Mesenchymal stem cell (in vitro differentiated cells and primary cell): Measurements from ENCODE around the gene GPC3.

Experiments
- DNase-seq: peaks from one replicate; pipeline ENCODE4 v3.0.0-alpha.2; 2013
- H2AFZ ChIP-seq: one replicate; pipeline ENCODE4 v1.6.1; 2013; ENCODE audit warnings: low read depth, mild to moderate bottlenecking, control low read depth, inconsistent platforms, low read length, moderate library complexity
- H2AK5ac ChIP-seq: 2 replicates; pipeline ENCODE4 v1.6.1; 2013; ENCODE audit warnings: low read length, moderate library complexity, mild to moderate bottlenecking, inconsistent platforms; ENCODE audit not compliant: severe bottlenecking
- H2BK120ac ChIP-seq: one replicate; pipeline ENCODE4 v1.6.1; 2013; ENCODE audit warnings: low read depth, mild to moderate bottlenecking, inconsistent platforms, low read length, moderate library complexity
- H2BK12ac ChIP-seq, 2 experiments: one replicate each; pipeline ENCODE4 v1.6.1; 2013; ENCODE audit warnings: inconsistent platforms in 2 of 2, low read length in 2 of 2, mild to moderate bottlenecking in 2 of 2, moderate library complexity in 2 of 2, control low read depth in 1 of 2
- H2BK15ac ChIP-seq: one replicate; pipeline ENCODE4 v1.6.1; 2013; ENCODE audit warnings: mild to moderate bottlenecking, low read depth, inconsistent platforms; ENCODE audit not compliant: poor library complexity, severe bottlenecking
- H2BK5ac ChIP-seq: 2 replicates; pipeline ENCODE4 v1.6.1; 2013; ENCODE audit warnings: low read depth, mild to moderate bottlenecking, low read length, control low read depth, inconsistent platforms; ENCODE audit not compliant: poor library complexity, severe bottlenecking
- H3K14ac ChIP-seq, 2 experiments: one replicate each; pipeline ENCODE4 v1.6.1; 2013; ENCODE audit warnings: inconsistent platforms in 2 of 2, low read length in 2 of 2, control low read depth in 1 of 2, mild to moderate bottlenecking in 1 of 2, moderate library complexity in 1 of 2
- H3K18ac ChIP-seq, 2 experiments: one replicate each; pipeline ENCODE4 v1.6.1; 2013; ENCODE audit warnings: inconsistent platforms in 2 of 2, low read length in 2 of 2, control low read depth in 1 of 2, low read depth in 1 of 2, mild to moderate bottlenecking in 1 of 2
- H3K23ac ChIP-seq, 2 experiments: one replicate each; pipeline ENCODE4 v1.6.1; 2013; ENCODE audit warnings: inconsistent platforms in 2 of 2, low read length in 2 of 2, mild to moderate bottlenecking in 2 of 2, moderate library complexity in 2 of 2, control low read depth in 1 of 2
- H3K27ac ChIP-seq: 2 replicates; pipeline ENCODE4 v1.5.1; 2013; ENCODE audit warnings: mild to moderate bottlenecking, moderate library complexity, low read length, control low read depth, inconsistent platforms; ENCODE audit not compliant: poor library complexity, severe bottlenecking
- H3K27me3 ChIP-seq, 2 experiments: 2 replicates each; pipeline versions ENCODE4 v1.6.1 to v1.7.0; 2013; ENCODE audit warnings: low read length in 2 of 2, mild to moderate bottlenecking in 2 of 2, moderate library complexity in 2 of 2, control low read depth in 1 of 2, inconsistent platforms in 1 of 2; ENCODE audit not compliant: control insufficient read depth in 1 of 2, insufficient read depth in 1 of 2
- H3K36me3 ChIP-seq, 2 experiments: 2 replicates each; pipeline versions ENCODE4 v1.6.1 to v1.7.0; 2013; ENCODE audit warnings: low read length in 2 of 2, control low read depth in 1 of 2, inconsistent platforms in 1 of 2, low read depth in 1 of 2, mild to moderate bottlenecking in 1 of 2; ENCODE audit not compliant: insufficient read depth in 2 of 2, control insufficient read depth in 1 of 2
- H3K4ac ChIP-seq, 2 experiments: one replicate each; pipeline ENCODE4 v1.6.1; 2013; ENCODE audit warnings: inconsistent platforms in 2 of 2, low read length in 2 of 2, mild to moderate bottlenecking in 2 of 2, moderate library complexity in 2 of 2, control low read depth in 1 of 2, low read depth in 1 of 2
- H3K4me1 ChIP-seq: 2 replicates; pipeline ENCODE4 v1.6.1; 2013; ENCODE audit warnings: low read depth, low read length, control low read depth; ENCODE audit not compliant: control insufficient read depth, insufficient read depth
- H3K4me2 ChIP-seq: 2 replicates; pipeline ENCODE4 v1.6.1; 2013; ENCODE audit warnings: low read length, mild to moderate bottlenecking, inconsistent platforms; ENCODE audit not compliant: poor library complexity, severe bottlenecking
- H3K4me3 ChIP-seq, 2 experiments: 2 replicates each; pipeline versions ENCODE4 v1.5.1 to v1.7.0; 2013; ENCODE audit warnings: low read length in 2 of 2, mild to moderate bottlenecking in 2 of 2, control low read depth in 1 of 2, low read depth in 1 of 2; ENCODE audit not compliant: insufficient read depth in 1 of 2
- H3K79me1 ChIP-seq: replicated peaks from 2 replicates; pipeline ENCODE4 v1.6.1; 2013; ENCODE audit warnings: mild to moderate bottlenecking, control low read depth, low read length, inconsistent platforms; ENCODE audit not compliant: poor library complexity, severe bottlenecking
- H3K9ac ChIP-seq: 2 replicates; pipeline ENCODE4 v1.7.0; 2013; ENCODE audit warnings: mild to moderate bottlenecking, low read length, moderate library complexity
- H3K9me3 ChIP-seq: 2 replicates; pipeline ENCODE4 v1.7.0; 2013; ENCODE audit warnings: mild to moderate bottlenecking, low read length; ENCODE audit not compliant: control insufficient read depth
- H4K8ac ChIP-seq: one replicate; pipeline ENCODE4 v1.6.1; 2013; ENCODE audit warnings: inconsistent platforms, mild to moderate bottlenecking, low read length, moderate library complexity
- H4K91ac ChIP-seq: one replicate; pipeline ENCODE4 v1.6.1; 2013; ENCODE audit warnings: mild to moderate bottlenecking, low read length, inconsistent platforms
- WGBS: methylation state at CpG from one replicate; pipeline ENCODE4 v1.1.7; 2013; ENCODE audit warnings: mixed read lengths; 5-methylcytosine and 5-hydroxymethylcytosine counted together

GPC3 gene

DNA sequence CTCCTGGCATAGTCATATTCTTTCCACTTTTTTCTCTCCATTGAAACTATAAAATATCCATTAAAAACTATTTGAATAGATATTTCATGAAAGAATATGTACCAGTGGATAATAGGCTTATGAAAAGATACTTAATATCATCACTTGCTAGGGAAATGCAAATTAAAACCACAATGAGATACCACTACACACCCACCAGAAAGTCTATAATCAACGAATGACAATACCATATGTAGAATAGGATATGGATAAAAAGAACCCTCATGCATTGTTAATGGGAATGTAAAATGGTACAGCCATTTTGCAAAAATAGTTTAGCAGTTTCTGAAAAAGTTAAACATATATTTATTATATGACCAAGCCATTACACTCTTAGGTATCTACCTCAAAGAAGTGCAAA lies 351.4 kb downstream of the GPC3 start:
- no peak overlapping the region for H4K91ac ChIP-seq
- no peak overlapping the region for H3K23ac ChIP-seq
- no peaks in the 10 kb centered on the region for H3K36me3 ChIP-seq
- no peaks in the 10 kb centered on the region for H3K9me3 ChIP-seq
- no peak overlapping the region for H3K14ac ChIP-seq
- H3K27me3 ChIP-seq, result peaks cover 0 to 5% of the 10 kb centered on the region in 2 experiments
- H3K27ac ChIP-seq, result no peak overlapping the region
- no peak overlapping the region for H2AFZ ChIP-seq
- H2AK5ac ChIP-seq, result no peak overlapping the region
- H3K4me2 ChIP-seq, result no peak overlapping the region
- no peak for DNase-seq
- H4K8ac ChIP-seq, result no peak overlapping the region
- H3K79me1 ChIP-seq, result no peaks in the 10 kb centered on the region
- H3K18ac ChIP-seq, result no peak overlapping the region
- WGBS, result no CpG with 5 or more reads among the region's 1 CpG
- no peak overlapping the region for H3K9ac ChIP-seq
- H3K4ac ChIP-seq, result no peak overlapping the region
- H2BK12ac ChIP-seq, result no peak overlapping the region
- no peak overlapping the region for H2BK5ac ChIP-seq
- no peak overlapping the region for H3K4me3 ChIP-seq
- H2BK120ac ChIP-seq, result no peak overlapping the region
- H2BK15ac ChIP-seq, result no peak overlapping the region
- H3K4me1 ChIP-seq, result no peaks in the 10 kb centered on the region

GRCh38 chrX:133633162-133633561 lies 352.2 kb downstream of the GPC3 start:
- Histone ChIP-seq H3K79me1 (no peaks in the 10 kb centered on the region), H2BK120ac (no peak overlapping the region), H3K4me1 (no peaks in the 10 kb centered on the region), H3K18ac (no peak overlapping the region), H3K9me3 (no peaks in the 10 kb centered on the region), H3K4me3 (no peak overlapping the region), H3K4ac (no peak overlapping the region), H2BK12ac (no peak overlapping the region), H2AK5ac (no peak overlapping the region), H2BK5ac (no peak overlapping the region), H3K27me3 (peaks cover 0 to 5% of the 10 kb centered on the region in 2 experiments), H2AFZ (no peak overlapping the region), H3K36me3 (no peaks in the 10 kb centered on the region), H3K14ac (no peak overlapping the region), H4K8ac (no peak overlapping the region), H3K4me2 (no peak overlapping the region), H2BK15ac (no peak overlapping the region), H3K9ac (no peak overlapping the region), H4K91ac (no peak overlapping the region), H3K27ac (no peak overlapping the region), H3K23ac (no peak overlapping the region)
- no peak for DNase-seq

- H3K18ac ChIP-seq, result no peak overlapping the region
- no peak overlapping the region for H2BK120ac ChIP-seq
- H2BK5ac ChIP-seq, result no peak overlapping the region
- H2AFZ ChIP-seq, result no peak overlapping the region
- no peak overlapping the region for H3K14ac ChIP-seq
- no peaks in the 10 kb centered on the region for H3K36me3 ChIP-seq
- no peak overlapping the region for H3K4me3 ChIP-seq
- no peaks in the 10 kb centered on the region for H3K79me1 ChIP-seq
- no peak overlapping the region for H2AK5ac ChIP-seq
- no peaks in the 10 kb centered on the region for H3K9me3 ChIP-seq
- H2BK15ac ChIP-seq, result no peak overlapping the region
- H4K8ac ChIP-seq, result no peak overlapping the region
- no peak overlapping the region for H3K4me2 ChIP-seq
- no peak overlapping the region for H4K91ac ChIP-seq
- H3K27me3 ChIP-seq, result peaks cover 0 to 5% of the 10 kb centered on the region in 2 experiments
- H3K9ac ChIP-seq, result no peak overlapping the region
- no peak overlapping the region for H3K27ac ChIP-seq
- no peak overlapping the region for H2BK12ac ChIP-seq
- no peak for DNase-seq
- no peak overlapping the region for H3K23ac ChIP-seq
- WGBS, result 60% methylated on average over 2 of the region's 4 CpGs
- H3K4ac ChIP-seq, result no peak overlapping the region
- no peaks in the 10 kb centered on the region for H3K4me1 ChIP-seq
Measured at GRCh38 chrX:133630362-133630761, 355.0 kb downstream of the GPC3 start.

DNA sequence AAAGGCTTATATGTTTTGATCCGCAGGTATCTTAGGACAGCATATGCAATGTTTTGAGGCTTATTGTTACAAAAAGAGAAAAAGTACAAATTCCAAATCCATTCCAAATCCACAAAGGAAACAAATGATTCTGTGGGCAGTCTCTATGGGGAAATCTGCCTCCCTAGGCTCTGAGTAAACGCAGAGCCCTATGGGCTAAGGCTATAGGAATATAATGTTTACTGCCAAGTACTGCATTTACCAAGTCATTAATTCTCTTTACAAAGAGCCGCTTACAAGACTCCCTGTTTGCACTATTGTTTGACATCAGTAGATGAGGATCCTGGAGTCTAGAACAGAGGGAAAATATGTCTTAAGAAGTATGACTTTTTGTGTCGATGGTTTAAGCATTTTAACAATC lies 357.7 kb downstream of the GPC3 start:
- H3K4me1 ChIP-seq, result no peaks in the 10 kb centered on the region
- WGBS, result no CpG with 5 or more reads among the region's 4 CpGs
- no peak overlapping the region for H3K14ac ChIP-seq

More for the DNA sequence above, 357.7 kb downstream of the GPC3 start:
- Histone ChIP-seq H3K27ac (no peak overlapping the region), H3K18ac (no peak overlapping the region), H2BK5ac (no peak overlapping the region), H2BK120ac (no peak overlapping the region), H3K23ac (no peak overlapping the region), H3K9me3 (no peaks in the 10 kb centered on the region), H3K4ac (no peak overlapping the region), H4K8ac (no peak overlapping the region), H2AFZ (no peak overlapping the region), H2BK15ac (no peak overlapping the region), H4K91ac (no peak overlapping the region), H2AK5ac (no peak overlapping the region), H3K9ac (no peak overlapping the region), H3K79me1 (no peaks in the 10 kb centered on the region), H3K4me3 (no peak overlapping the region), H3K27me3 (peaks cover 0 to 4% of the 10 kb centered on the region in 2 experiments), H3K36me3 (no peaks in the 10 kb centered on the region), H2BK12ac (no peak overlapping the region), H3K4me2 (no peak overlapping the region)
- no peak for DNase-seq
